GM21390 (cell line): ENCODE measurements around the gene AKAP12.
"Not testable (repeated sequence)": the region's sequence is repeated elsewhere in the genome, so short reads cannot be mapped to it uniquely, and the experiment has no call there.

Experiments
- ATAC-seq: cut with Tn5 transposase; IDR thresholded peaks from one replicate; pipeline ENCODE4 v1.9.1; 2021; ENCODE audit not compliant: unreplicated experiment

The AKAP12 gene

GRCh38 chr6:151307501-151307900 is 67.7 kb downstream of the AKAP12 start:
- ATAC-seq, result no peak

- ATAC-seq, result no peak
These were observed 69.9 kb downstream of the AKAP12 start for GRCh38 chr6:151309619-151310018.

DNA sequence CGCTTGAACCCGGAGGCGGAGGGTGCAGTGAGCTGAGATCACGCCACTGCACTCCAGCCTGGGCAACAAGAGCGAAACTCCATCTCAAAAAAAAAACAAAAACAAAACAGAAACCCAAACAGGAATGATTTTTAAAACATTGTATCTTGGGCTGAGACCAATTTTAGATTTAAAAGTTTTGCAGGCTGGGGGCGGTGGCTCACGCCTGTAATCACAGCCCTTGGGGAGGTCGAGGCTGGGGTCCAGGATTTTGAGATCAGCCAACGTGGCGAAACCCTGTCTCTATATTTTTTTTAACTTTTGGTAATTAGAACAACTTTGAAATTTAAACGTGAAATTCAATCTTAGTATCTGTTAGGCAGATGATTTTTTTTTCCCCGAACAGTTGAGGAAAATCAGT is 70.5 kb downstream of the AKAP12 start:
- no peak for ATAC-seq

DNA sequence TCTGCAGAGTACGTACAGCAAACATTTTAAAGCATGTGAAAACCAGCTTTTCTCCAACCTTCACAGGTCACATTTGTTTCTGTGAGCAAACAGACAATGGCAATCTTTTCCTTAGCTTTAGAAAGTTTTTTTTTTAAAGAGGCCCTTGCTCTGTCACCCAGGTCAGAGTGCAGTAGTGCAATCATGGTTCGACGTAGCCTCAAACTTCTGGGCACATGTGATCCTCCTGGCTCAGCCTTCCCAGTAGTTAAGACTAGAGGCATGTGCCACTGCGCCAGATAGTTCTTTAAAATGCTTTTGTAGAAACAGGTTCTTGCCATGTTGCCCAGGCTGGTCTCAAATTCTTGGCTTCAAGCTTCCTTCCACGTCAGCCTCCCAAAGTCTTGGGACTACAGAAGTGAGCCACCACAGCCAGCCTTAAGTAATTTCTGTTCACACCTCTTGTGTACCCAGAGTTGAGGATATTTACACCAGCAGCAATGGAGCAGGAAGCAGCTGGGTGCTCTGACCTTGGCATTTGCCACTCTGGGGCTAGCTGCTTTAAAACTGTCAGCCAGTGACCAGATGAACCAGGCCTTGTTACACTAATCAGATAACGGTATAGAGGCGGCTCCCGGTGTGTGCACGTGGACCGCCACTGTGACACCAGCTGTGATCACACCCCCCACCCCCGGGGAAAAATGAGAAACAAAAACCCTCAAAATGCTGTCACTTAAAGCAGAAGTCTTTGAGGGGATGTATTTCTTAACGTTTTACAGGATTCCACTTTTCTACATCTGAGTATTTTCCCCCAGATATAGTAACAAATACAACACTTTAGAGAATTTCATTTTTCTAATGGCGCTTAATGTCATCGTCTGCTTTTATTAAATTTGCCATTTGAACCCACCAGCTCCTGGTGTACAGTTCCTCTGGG is 71.3 kb downstream of the AKAP12 start:
- ATAC-seq, result no peak

DNA sequence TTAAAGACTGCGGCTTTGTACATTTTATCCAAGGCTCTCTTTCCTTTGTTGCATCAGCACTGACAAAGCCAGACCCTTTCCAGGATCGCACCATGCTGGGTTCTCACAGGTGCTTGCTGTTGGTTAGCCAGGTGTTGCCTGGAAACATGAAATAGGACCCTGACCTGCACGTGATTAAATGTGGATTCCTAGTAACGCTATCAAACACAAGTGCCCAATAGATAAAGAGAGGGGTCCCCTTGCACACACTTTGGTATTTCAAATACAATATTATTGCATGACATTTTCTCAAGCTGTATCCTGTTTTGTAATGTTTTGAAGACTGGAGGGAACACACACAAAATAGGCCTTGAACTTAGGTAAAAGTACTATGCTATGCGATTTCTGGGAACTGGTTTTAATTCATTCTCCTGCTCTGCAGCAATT is 73.3 kb downstream of the AKAP12 start:
- ATAC-seq, result no peak

- not testable (repeated sequence) for ATAC-seq
These were observed 75.9 kb downstream of the AKAP12 start for GRCh38 chr6:151315661-151316060.

GRCh38 chr6:151317103-151317994 is 77.6 kb downstream of the AKAP12 start:
- ATAC-seq, result no peak

DNA sequence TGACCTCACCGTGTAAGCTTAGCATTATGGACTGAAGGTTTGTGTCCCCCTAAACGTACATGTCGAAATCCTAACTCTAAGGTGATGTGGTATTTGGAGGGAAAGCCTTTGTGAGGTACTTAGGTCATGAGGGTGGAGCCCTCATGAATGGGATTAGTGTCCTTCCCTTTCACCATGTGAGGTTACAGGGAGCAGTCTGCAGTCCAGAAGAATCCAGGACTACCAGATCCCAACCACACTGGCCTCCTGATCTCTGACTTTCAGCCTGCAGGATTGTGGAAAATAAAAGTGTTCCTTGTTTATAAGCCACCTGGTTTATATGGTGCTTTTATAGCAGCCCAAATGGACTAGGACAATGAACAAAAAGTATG is 78.2 kb downstream of the AKAP12 start:
- ATAC-seq, result no peak

DNA sequence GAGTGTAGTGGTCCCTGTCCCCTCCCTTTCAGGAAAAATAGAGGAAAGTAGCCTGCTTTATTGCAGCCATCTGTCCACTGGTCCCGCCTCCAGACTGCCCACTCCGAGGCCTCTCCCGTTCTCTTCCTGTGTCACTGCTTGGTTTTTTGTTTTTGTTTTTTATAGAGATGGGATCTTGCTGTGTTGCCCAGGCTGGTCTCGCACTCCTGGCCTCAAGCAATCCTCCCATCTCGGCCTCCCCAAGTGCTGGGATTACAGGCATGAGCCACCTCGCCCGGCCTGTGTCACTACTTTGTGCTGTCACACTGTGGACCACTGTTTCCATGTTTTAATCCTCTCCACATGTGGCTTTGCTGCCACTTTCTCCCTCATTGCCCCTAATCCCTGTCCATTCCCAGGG is 80.4 kb downstream of the AKAP12 start:
- no peak for ATAC-seq

GRCh38 chr6:151321438-151321837 is 81.7 kb downstream of the AKAP12 start:
- no peak for ATAC-seq

GRCh38 chr6:151322570-151322969 is 82.8 kb downstream of the AKAP12 start:
- ATAC-seq, result no peak

DNA sequence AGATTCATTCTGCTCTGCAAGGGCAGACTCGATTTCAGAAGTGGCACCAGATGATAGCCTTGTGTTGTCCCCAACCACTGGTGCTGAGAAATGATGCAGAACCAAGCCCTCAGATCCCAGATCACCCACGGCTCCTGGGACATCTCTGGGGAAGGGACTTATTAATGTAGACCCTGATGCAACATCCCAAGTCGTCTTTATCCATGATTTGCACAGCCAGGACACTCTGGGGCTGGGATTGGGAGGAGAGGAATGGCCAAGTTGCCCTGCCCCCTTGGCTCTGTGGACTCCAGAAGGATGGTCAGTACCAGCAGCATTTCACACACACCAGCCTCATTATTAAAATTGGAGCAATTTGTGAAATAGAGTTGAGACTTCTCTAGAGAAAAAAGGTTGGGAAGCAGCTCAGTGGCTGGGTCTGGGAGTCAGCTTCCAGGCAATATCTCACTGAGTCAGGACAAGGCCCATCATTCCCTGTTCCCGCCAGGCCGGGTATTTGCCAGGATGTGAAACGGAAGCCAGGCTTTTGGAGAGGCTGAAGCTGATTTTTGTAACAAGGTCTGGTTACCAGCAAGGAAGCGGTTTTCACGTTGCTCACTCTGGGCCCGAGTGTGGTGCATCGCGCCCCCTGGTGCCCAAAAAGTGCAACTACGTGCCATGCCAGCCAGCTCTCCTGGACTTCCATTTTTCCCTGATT is 84.2 kb downstream of the AKAP12 start:
- ATAC-seq, result peak; percentile 82

DNA sequence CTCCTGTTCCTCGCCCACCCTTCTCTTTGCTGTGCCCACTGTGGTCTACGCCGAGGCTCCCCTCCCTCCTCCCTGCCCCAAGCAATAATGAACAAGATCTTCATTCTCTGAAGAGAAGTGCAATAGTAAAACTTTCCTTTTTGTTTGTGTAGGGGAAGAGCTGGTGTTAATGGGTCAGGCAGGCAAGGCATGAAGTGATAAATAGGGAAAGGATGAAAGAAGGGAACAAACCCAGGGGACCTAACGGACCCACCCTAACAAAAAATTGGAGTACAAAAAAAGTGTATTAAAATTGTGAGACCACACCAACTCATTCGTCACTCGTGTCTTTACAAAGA is 84.7 kb downstream of the AKAP12 start:
- ATAC-seq, result peak; percentile 23

- no peak for ATAC-seq
These were observed 85.6 kb downstream of the AKAP12 start for GRCh38 chr6:151325075-151326050.

GRCh38 chr6:151326116-151326825 is 86.5 kb downstream of the AKAP12 start:
- ATAC-seq, result no peak

DNA sequence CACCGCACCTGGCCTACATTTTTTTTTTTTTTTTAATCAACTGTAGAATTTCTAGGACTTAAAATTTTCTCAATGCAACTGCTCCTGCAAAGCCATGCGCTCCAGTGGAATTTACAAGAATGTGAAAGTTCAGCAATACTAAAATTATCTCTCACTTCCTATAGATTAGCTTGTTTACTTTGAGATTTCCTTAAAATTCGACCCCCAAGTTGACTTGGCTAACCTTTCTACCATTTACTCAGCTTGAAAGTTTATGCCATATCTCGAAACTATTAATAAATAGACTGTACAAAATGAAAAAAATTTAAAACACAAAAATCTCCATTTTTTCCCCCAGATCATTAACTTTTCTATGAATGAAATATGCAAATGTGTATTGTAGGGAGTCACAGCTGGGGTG is 87.3 kb downstream of the AKAP12 start:
- ATAC-seq, result no peak

GRCh38 chr6:151330130-151330696 is 90.4 kb downstream of the AKAP12 start:
- ATAC-seq, result no peak

DNA sequence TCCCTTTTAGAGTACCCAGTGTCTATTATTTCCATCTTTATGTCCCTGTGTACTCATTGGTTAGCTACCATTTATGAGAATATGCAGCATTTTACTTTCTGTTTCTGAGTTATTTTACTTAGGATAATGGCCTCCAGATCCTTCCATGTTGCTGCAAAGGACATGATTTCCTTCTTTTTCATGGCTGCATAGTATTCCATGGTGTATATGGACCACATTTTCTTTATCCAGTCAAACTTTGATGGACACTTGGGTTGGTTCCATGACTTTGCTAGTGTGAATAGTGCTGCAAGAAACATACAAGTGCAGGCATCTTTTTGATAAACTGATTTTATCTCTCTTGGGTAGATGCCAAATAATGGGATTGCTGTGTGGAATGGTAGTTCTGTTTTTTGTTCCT is 96.2 kb downstream of the AKAP12 start:
- ATAC-seq, result no peak

DNA sequence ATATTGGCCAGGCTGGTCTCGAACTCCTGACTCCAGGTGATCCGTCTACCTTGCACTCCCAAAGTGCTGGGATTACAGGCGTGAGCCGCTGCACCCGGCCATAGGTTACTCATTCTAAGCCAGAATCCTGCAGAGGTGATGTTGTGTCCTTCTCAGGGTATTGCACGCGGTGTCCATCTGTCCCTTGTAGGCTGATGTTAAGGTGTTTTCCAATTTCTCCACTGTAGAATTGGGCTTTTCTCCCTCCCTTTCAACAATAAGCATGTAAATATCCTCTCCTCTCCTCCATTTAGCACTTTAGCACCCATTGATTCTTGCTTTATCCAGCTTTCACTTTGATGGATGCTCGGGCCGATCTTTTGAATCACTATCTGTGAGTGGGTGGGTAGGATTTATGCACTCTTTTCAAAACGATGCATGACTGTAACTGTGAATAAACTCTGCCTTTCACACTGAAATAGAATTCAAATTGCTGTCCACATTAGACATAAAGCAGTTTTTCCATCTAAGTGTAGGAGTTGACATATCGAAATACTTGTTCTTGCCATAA is 99.0 kb downstream of the AKAP12 start:
- ATAC-seq, result no peak
